Lung (tissue), 12 donors: ENCODE measurements around the gene CMTM2. TPM values are rescaled to one million over a fixed set of nuclear protein-coding genes. Genes with fewer than 3 reads are reported as not detected.
"Not testable (repeated sequence)": the region's sequence is repeated elsewhere in the genome, so short reads cannot be mapped to it uniquely, and the experiment has no call there.

Experiments
- ATAC-seq: fragments of 200-7000 bp; cut with Tn5 transposase; one replicate; pipeline ENCODE4 v1.9.1; 2020; ENCODE audit warnings: moderate number of reproducible peaks; ENCODE audit not compliant: insufficient read depth, low FRiP score
- DNase-seq, 3 donors: peaks; one replicate each; pipeline ENCODE4 v3.0.0-alpha.2; 2013 to 2017
- H3K27ac ChIP-seq, 2 donors: one replicate each; pipeline ENCODE4 v1.5.1; 2013; ENCODE audit warnings: mild to moderate bottlenecking in 2 of 2, moderate library complexity in 2 of 2, control low read depth in 1 of 2, inconsistent platforms in 1 of 2, low read depth in 1 of 2, low read length in 1 of 2
- H3K27me3 ChIP-seq, 3 donors: one replicate each; pipeline ENCODE4 v1.5.1; 2013; ENCODE audit warnings: low read length in 2 of 3; ENCODE audit not compliant: control insufficient read depth in 3 of 3, insufficient read depth in 3 of 3
- H3K36me3 ChIP-seq, 4 donors: one replicate each; pipeline ENCODE4 v1.5.1; 2013; ENCODE audit warnings: low read length in 4 of 4, mild to moderate bottlenecking in 1 of 4, moderate library complexity in 1 of 4; ENCODE audit not compliant: control insufficient read depth in 4 of 4, insufficient read depth in 4 of 4
- H3K4me1 ChIP-seq, 5 donors: one replicate each; pipeline ENCODE4 v1.5.1; 2013; ENCODE audit warnings: low read length in 5 of 5, mild to moderate bottlenecking in 2 of 5, moderate library complexity in 1 of 5; ENCODE audit not compliant: control insufficient read depth in 5 of 5, insufficient read depth in 5 of 5
- H3K4me3 ChIP-seq: one replicate; pipeline ENCODE4 v1.5.1; 2013; ENCODE audit warnings: mild to moderate bottlenecking, control low read depth, moderate library complexity
- H3K9ac ChIP-seq, 2 donors: one replicate each; pipeline ENCODE4 v1.5.1; 2013; ENCODE audit warnings: low read length in 2 of 2, control low read depth in 1 of 2; ENCODE audit not compliant: insufficient read depth in 1 of 2
- H3K9me3 ChIP-seq, 4 donors: one replicate each; pipeline ENCODE4 v1.5.1; 2013; ENCODE audit warnings: low read length in 3 of 4, mild to moderate bottlenecking in 1 of 4, moderate library complexity in 1 of 4; ENCODE audit not compliant: control insufficient read depth in 4 of 4, insufficient read depth in 3 of 4
- WGBS, 2 donors: extraction: QIAGEN DNeasy Blood & Tissue Kit; methylation state at CpG; one replicate each; pipeline ENCODE4 v1.1.7; 2013; 5-methylcytosine and 5-hydroxymethylcytosine counted together
- polyA plus RNA-seq, 2 donors: library from polyadenylated mRNA; stranded (reverse); fragments of 200-250 nt; gene quantifications; one replicate each; pipeline ENCODE4 v1.2.1, GENCODE V29; 2013
- total RNA-seq, 2 donors: library from RNA; depleted of rRNA in 1 of 2; stranded (reverse); fragments of >200 nt in 1 of 2; gene quantifications; one replicate each; pipeline ENCODE4 v1.2.1, GENCODE V29; 2014 to 2021
- TF ChIP-seq, protein P1 (sequence below): IDR thresholded peaks from 2 replicates; pipeline ENCODE4 v1.5.1; 2012; ENCODE audit warnings: mild to moderate bottlenecking; ENCODE audit errors: control extremely low read depth, extremely low read depth
- donor health status: control.
- donor health status: control.
- donor health status: Bipolar disorder and iron deficiency.
- donor health status: healthy.
- donor health status: DM: yes; HTN: yes; CAD: no.

The CMTM2 gene
- total and polyA plus RNA-seq, 4 donors: 2.0 to 14.1 (median 3.0) TPM

DNA sequence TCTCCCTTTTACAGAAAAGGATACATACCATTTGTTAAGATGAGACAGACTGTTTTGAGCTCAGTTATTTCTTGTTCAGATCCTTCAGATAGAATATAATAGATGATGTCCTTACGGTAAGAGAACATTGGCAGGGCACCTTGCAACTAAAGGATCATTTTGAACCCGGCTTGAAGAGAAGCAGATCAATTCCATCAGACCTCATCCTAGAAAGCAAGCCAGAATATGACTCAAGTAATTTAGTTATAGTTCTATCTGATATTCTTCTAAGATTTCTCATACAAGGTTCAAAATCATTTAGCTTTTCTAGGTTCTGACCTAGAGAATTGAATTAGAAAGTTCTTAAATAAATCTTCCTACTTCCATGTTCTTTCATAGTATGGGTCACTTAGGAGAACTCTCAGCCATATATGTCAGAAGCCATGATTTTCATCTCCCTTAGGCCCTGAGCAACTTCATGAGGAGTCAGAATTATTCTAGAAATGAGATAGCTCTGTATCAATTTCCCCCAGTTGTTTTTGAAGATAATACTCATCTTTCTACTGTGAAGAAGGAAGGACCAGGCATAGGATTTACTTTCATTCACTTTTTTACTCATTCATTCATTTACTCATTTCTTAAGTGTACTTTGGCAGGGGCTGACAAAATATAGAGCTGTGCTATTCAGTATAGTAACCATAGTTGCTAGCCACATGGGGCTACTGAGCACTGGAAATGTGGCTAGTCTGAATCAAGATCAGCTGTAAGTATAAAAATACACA is 15.5 kb upstream of the CMTM2 start:
- Histone ChIP-seq H3K9ac (no peak overlapping the region), H3K4me1 (no peaks in the 10 kb centered on the region), H3K4me3 (no peak overlapping the region), H3K27me3 (no peaks in the 10 kb centered on the region), H3K27ac (no peak overlapping the region), H3K36me3 (peaks cover 0 to 24% (median 23%) of the 10 kb centered on the region in 4 donors), H3K9me3 (peaks cover 0 to 2% (median 0%) of the 10 kb centered on the region in 4 donors)
- DNase-seq (no peak), ATAC-seq (no peak)
- 87 to 95% methylated on average over 2 of the region's 2 CpGs for WGBS, 2 donors
- TF ChIP-seq, protein P1, sequence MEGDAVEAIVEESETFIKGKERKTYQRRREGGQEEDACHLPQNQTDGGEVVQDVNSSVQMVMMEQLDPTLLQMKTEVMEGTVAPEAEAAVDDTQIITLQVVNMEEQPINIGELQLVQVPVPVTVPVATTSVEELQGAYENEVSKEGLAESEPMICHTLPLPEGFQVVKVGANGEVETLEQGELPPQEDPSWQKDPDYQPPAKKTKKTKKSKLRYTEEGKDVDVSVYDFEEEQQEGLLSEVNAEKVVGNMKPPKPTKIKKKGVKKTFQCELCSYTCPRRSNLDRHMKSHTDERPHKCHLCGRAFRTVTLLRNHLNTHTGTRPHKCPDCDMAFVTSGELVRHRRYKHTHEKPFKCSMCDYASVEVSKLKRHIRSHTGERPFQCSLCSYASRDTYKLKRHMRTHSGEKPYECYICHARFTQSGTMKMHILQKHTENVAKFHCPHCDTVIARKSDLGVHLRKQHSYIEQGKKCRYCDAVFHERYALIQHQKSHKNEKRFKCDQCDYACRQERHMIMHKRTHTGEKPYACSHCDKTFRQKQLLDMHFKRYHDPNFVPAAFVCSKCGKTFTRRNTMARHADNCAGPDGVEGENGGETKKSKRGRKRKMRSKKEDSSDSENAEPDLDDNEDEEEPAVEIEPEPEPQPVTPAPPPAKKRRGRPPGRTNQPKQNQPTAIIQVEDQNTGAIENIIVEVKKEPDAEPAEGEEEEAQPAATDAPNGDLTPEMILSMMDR: no peak

DNA sequence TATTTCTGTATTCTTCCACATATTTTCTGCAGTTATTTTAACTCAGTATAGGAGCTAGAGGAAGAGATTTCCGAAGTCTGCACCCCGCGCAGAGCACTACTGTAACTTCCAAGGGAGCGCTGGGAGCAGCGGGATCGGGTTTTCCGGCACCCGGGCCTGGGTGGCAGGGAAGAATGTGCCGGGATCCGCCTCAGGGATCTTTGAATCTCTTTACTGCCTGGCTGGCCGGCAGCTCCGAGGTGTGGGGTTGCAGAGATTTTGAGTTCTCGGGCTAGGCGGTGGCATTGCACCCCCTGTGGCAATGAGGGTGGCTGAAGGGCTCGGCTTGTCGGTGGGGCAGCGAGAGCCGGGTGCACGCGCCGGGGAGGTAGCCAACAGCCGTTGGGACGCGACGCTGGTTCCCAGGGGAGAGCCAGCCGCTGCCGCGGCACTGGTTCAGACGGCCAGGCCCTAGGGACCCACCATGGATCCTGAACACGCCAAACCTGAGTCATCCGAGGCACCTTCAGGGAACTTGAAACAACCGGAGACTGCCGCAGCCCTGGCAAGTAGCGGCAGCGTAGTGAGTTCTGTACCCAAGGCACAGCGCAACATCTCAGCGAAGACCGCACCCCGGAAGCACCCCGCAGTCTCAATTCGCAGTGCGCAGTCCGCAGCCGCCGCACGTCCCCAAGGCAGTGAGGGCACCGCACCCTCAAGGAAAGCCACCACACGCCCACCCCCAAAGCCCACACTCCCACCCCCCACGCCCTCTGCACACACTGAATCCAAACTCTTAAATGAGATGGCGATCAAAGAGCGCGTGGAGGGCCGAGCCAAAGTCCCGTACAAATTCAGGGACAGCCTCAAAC is 13.0 kb upstream of the CMTM2 start, which contains the start of gene CMTM1:
Gene CMTM1 (plus strand): TSS at position 389 of the 851 bp plus-strand sequence. CDS start 75 bp downstream, at position 464.
- H3K4me3 ChIP-seq: no peak within 1 kb of the TSS
- WGBS, 2 donors: 95 to 99% methylated on average over 49 to 54 of the region's 54 CpGs
- no peak within 1 kb of the TSS for H3K27ac ChIP-seq
- DNase-seq (no peak), ATAC-seq (no peak)
- H3K9ac ChIP-seq: no peak within 1 kb of the TSS
- peaks cover 0 to 2% (median 0%) of the 10 kb centered on the region in 4 donors for H3K9me3 ChIP-seq
- H3K36me3 ChIP-seq: peaks cover 0 to 21% (median 17%) of the 10 kb centered on the region in 4 donors
- no peaks in the 10 kb centered on the region for H3K27me3 ChIP-seq
- TF ChIP-seq, protein P1: no peak
- H3K4me1 ChIP-seq: peaks cover 0 to 2% (median 0%) of the 10 kb centered on the region in 5 donors

DNA sequence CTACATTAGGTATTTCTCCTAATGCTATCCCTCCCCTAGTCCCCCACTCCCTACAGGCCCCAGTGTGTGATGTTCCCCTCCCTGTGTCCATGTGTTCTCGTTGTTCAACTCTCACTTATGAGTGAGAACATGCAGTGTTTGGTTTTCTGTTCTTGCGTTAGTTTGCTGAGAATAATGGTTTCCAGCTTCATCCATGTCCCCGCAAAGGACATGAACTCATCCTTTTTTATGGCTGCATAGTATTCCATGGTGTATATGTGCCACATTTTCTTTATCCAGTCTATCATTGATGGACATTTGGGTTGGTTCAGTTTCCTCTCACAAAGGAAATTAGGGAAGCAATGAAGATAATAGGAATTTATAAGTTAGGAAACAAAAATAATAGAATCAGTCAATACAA is 12.0 kb upstream of the CMTM2 start:
- H3K27ac ChIP-seq: not testable (repeated sequence)

DNA sequence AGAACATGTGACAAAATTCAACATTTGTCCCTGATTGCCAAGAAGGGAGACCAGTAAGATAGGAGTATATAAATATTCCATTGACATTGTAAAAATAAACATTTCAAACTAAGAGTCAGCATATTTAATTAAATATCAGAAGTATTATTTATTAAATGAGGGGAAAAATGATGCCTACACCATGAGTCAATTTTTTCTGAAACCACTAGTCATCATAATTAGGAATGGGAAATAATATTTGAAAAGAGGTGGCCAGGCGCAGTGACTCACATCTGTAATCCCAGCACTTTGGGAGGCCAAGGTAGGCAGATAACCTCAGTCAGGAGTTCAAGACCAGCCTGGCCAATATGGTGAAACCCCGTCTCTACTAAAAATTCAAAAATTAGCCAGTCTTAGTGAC is 10.9 kb upstream of the CMTM2 start:
- no peak for DNase-seq
- no peak overlapping the region for H3K4me3 ChIP-seq
- H3K27me3 ChIP-seq: no peaks in the 10 kb centered on the region
- no peak overlapping the region for H3K9ac ChIP-seq
- ATAC-seq: no peak
- H3K27ac ChIP-seq: no peak overlapping the region
- TF ChIP-seq, protein P1: no peak
- WGBS, 2 donors: 95 to 98% methylated on average over 2 of the region's 2 CpGs
- peaks cover 0 to 2% (median 0%) of the 10 kb centered on the region in 5 donors for H3K4me1 ChIP-seq
- H3K9me3 ChIP-seq: peaks cover 0 to 2% (median 0%) of the 10 kb centered on the region in 4 donors
- H3K36me3 ChIP-seq: peaks cover 0 to 19% (median 11%) of the 10 kb centered on the region in 4 donors

More for the DNA sequence above, 12.0 kb upstream of the CMTM2 start:
- not testable (repeated sequence) for H3K9ac ChIP-seq, H3K9me3 ChIP-seq, H3K4me3 ChIP-seq, H3K27me3 ChIP-seq, H3K4me1 ChIP-seq, ATAC-seq, DNase-seq
- WGBS, 2 donors: 93 to 98% methylated on average over 3 of the region's 3 CpGs
- H3K36me3 ChIP-seq: peaks cover 0 to 21% (median 16%) of the 10 kb centered on the region in 4 donors
